ENCODE measurements around the gene XRCC5. TPM values are rescaled to one million over a fixed set of nuclear protein-coding genes. Genes with fewer than 3 reads are reported as not detected.

XRCC5 gene
- total RNA-seq, 4 donors from 2014 or later: 131 to 157 (median 141) TPM

GRCh38 chr2:216131175-216131926 is 22.2 kb downstream of the XRCC5 start:
- Histone ChIP-seq H3K27me3 (no peaks in the 10 kb centered on the region), H3K4me1 (no peaks in the 10 kb centered on the region), H3K9me3 (no peaks in the 10 kb centered on the region), H3K4me3 (no peak overlapping the region), H3K36me3 (peaks cover 0 to 87% of the 10 kb centered on the region in 2 donors), H3K27ac (no peak overlapping the region)
- DNase-seq (no peak), ATAC-seq (no peak)
- in situ Hi-C loops (cut with MboI; ENCODE audit: low sequenced_read_pairs in 4 of 4): no loop called here
- intact Hi-C loops (cut with DNase I; ENCODE audit: low total_unique reads): no loop called here
- TF ChIP-seq, protein P1, sequence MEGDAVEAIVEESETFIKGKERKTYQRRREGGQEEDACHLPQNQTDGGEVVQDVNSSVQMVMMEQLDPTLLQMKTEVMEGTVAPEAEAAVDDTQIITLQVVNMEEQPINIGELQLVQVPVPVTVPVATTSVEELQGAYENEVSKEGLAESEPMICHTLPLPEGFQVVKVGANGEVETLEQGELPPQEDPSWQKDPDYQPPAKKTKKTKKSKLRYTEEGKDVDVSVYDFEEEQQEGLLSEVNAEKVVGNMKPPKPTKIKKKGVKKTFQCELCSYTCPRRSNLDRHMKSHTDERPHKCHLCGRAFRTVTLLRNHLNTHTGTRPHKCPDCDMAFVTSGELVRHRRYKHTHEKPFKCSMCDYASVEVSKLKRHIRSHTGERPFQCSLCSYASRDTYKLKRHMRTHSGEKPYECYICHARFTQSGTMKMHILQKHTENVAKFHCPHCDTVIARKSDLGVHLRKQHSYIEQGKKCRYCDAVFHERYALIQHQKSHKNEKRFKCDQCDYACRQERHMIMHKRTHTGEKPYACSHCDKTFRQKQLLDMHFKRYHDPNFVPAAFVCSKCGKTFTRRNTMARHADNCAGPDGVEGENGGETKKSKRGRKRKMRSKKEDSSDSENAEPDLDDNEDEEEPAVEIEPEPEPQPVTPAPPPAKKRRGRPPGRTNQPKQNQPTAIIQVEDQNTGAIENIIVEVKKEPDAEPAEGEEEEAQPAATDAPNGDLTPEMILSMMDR (IDR thresholded peaks at IDR 0.05 in 4 of 5, conservative IDR thresholded peaks at IDR 0.05 in 1 of 5): no peak
- no peak for TF ChIP-seq POLR2A (IDR thresholded peaks at IDR 0.05)

DNA sequence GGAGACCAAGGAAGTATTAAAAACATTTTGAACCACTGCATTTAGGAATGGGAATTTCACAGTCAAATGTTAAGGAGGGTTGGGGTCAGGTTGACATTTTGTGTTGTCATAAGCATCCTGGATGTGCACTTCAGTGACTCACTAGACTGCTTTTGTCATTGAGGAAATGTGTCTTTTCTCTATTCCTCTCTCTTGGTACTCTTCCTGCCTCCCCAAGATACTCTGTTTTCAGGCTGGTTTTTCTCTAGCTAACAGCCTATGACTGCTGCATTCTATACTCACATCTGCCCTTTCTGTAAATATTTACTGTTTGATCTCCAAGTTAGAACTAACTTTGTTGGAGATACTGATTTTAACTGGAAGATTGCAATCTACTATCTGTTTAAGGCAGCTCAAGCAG is 23.4 kb downstream of the XRCC5 start:
- no peak for ATAC-seq
- DNase-seq: no peak
- no peak for TF ChIP-seq POLR2A (IDR thresholded peaks at IDR 0.05)
- TF ChIP-seq, protein P1 (IDR thresholded peaks at IDR 0.05 in 4 of 5, conservative IDR thresholded peaks at IDR 0.05 in 1 of 5): no peak
- Histone ChIP-seq H3K4me3 (no peak overlapping the region), H3K27me3 (no peaks in the 10 kb centered on the region), H3K4me1 (no peaks in the 10 kb centered on the region), H3K27ac (no peak overlapping the region), H3K9me3 (no peaks in the 10 kb centered on the region), H3K36me3 (peaks cover 3 to 87% of the 10 kb centered on the region in 2 donors)
- intact Hi-C loops (cut with DNase I; ENCODE audit: low total_unique reads): no loop called here
- in situ Hi-C loops (cut with MboI; ENCODE audit: low sequenced_read_pairs in 4 of 4): no loop called here

- Histone ChIP-seq H3K36me3 (peaks cover 3 to 87% of the 10 kb centered on the region in 2 donors), H3K9me3 (no peaks in the 10 kb centered on the region), H3K4me3 (no peak overlapping the region), H3K27me3 (no peaks in the 10 kb centered on the region), H3K4me1 (no peaks in the 10 kb centered on the region), H3K27ac (no peak overlapping the region)
- intact Hi-C loops (cut with DNase I; ENCODE audit: low total_unique reads) (no loop called here), in situ Hi-C loops (cut with MboI; ENCODE audit: low sequenced_read_pairs in 4 of 4) (no loop called here)
- TF ChIP-seq, protein P1 (IDR thresholded peaks at IDR 0.05 in 4 of 5, conservative IDR thresholded peaks at IDR 0.05 in 1 of 5): no peak
- TF ChIP-seq POLR2A (IDR thresholded peaks at IDR 0.05): no peak
- ATAC-seq (no peak), DNase-seq (no peak)
These were observed 24.2 kb downstream of the XRCC5 start for GRCh38 chr2:216133397-216133796.

DNA sequence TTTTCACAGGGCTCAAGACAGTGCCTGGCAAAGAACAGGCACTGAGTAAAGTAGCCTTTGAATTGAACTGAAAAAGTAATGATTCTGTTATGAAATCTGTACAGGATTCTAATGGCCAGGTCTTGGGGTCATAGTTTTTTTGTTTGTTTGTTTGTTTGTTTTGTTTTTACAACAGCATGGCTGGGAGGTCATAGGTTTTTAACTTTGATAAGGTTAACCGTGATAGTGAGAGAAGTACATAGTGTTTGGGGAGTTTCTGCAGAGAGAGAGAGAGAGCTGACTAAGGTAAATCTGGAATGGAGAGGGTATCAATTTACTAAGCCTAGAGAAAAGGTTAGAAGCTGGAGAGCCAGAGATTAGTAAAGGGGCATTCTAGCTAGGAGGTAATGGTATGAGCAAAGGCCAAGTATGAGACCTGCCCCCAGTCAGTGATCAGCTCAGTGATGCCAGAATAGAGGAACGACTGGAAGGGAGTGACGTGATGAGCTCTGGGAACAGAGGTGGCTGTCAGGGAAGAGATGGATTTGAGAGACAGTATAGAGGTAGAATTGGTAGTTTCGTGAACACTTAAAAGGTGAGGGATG is 25.9 kb downstream of the XRCC5 start:
- H3K4me1 ChIP-seq: no peaks in the 10 kb centered on the region
- H3K9me3 ChIP-seq: no peaks in the 10 kb centered on the region
- in situ Hi-C loops (cut with MboI; ENCODE audit: low sequenced_read_pairs in 4 of 4): no loop called here
- intact Hi-C loops (cut with DNase I; ENCODE audit: low total_unique reads): no loop called here
- H3K4me3 ChIP-seq: no peak overlapping the region
- ATAC-seq: no peak
- no peak overlapping the region for H3K27ac ChIP-seq
- no peak for DNase-seq
- no peak for TF ChIP-seq POLR2A (IDR thresholded peaks at IDR 0.05)
- TF ChIP-seq, protein P1 (IDR thresholded peaks at IDR 0.05 in 4 of 5, conservative IDR thresholded peaks at IDR 0.05 in 1 of 5): no peak
- H3K36me3 ChIP-seq: peaks cover 3 to 91% of the 10 kb centered on the region in 2 donors
- H3K27me3 ChIP-seq: no peaks in the 10 kb centered on the region
